ENCODE data around the gene ARHGAP45.
"Not testable (repeated sequence)": the region's sequence is repeated elsewhere in the genome, so short reads cannot be mapped to it uniquely, and the experiment has no call there.

Gene ARHGAP45

GRCh38 chr19:1116726-1117581, 50.0 kb downstream of the ARHGAP45 start:
- no peak for DNase-seq

GRCh38 chr19:1117654-1118053, 50.7 kb downstream of the ARHGAP45 start:
- DNase-seq, result no peak

- no peak for DNase-seq
Observed at GRCh38 chr19:1118999-1119398, 52.0 kb downstream of the ARHGAP45 start.

- no peak for DNase-seq
Observed at GRCh38 chr19:1119475-1120217, 52.7 kb downstream of the ARHGAP45 start.

- no peak for DNase-seq
Observed at GRCh38 chr19:1121395-1121794, 54.4 kb downstream of the ARHGAP45 start.

GRCh38 chr19:1122021-1122971, 55.3 kb downstream of the ARHGAP45 start:
- no peak for DNase-seq

GRCh38 chr19:1122972-1123363, 56.0 kb downstream of the ARHGAP45 start:
- DNase-seq, result no peak

- DNase-seq, result no peak
Observed at GRCh38 chr19:1123381-1123780, 56.4 kb downstream of the ARHGAP45 start.

GRCh38 chr19:1123885-1124677, 57.1 kb downstream of the ARHGAP45 start:
- DNase-seq, result no peak

- DNase-seq, result no peak
Observed at GRCh38 chr19:1125601-1126467, 58.9 kb downstream of the ARHGAP45 start.

- DNase-seq, result no peak
Observed at GRCh38 chr19:1126984-1127760, 60.2 kb downstream of the ARHGAP45 start.

GRCh38 chr19:1128106-1128505, 61.1 kb downstream of the ARHGAP45 start:
- DNase-seq, result no peak

- DNase-seq, result not testable (repeated sequence)
Observed at GRCh38 chr19:1129084-1129483, 62.1 kb downstream of the ARHGAP45 start.

- DNase-seq, result no peak
Observed at GRCh38 chr19:1129535-1129934, 62.6 kb downstream of the ARHGAP45 start.

GRCh38 chr19:1130771-1131717, 64.1 kb downstream of the ARHGAP45 start:
- no peak for DNase-seq

GRCh38 chr19:1131718-1132551, 65.0 kb downstream of the ARHGAP45 start:
- peak; percentile 67 for DNase-seq

GRCh38 chr19:1132552-1133383, 65.8 kb downstream of the ARHGAP45 start:
- peak; percentile 24 for DNase-seq

Measured in effector CD8-positive, alpha-beta T cell (primary cell).